Activated B cell treated with CpG ODN at 0.5 μM for 24 hours (primary cell): ENCODE results near the gene HTR1A. TPM values are rescaled to one million over a fixed set of nuclear protein-coding genes. Genes with fewer than 3 reads are reported as not detected.

Experiments used
- ATAC-seq: fragments of 200-7000 bp; cut with Tn5 transposase; one replicate; pipeline ENCODE4 v1.10.0; 2021; ENCODE audit warnings: low read depth, mild to moderate bottlenecking, moderate library complexity
- CTCF ChIA-PET: fragments of 350-600 bp; sonication (Branson Sonifier 250); formaldehyde crosslinking; loops from one replicate; lab custom pipeline; 2021; ENCODE audit warnings: antibody characterized with exemption; lab: Charles Lee
- POLR2A ChIA-PET: fragments of 350-600 bp; sonication (Branson Sonifier 250); formaldehyde crosslinking; loops from one replicate; lab custom pipeline; 2021; ENCODE audit warnings: antibody characterized with exemption; lab: Charles Lee
- DNase-seq: peaks from one replicate; pipeline ENCODE4 v3.0.0; 2022
- H3K27ac Mint-ChIP-seq: one replicate; pipeline ENCODE4 v1.8.0; 2020; ENCODE audit warnings: mixed read lengths
- H3K27me3 Mint-ChIP-seq: one replicate; pipeline ENCODE4 v1.8.0; 2021; ENCODE audit warnings: mixed read lengths
- H3K36me3 Mint-ChIP-seq: one replicate; pipeline ENCODE4 v1.8.0; 2021; ENCODE audit warnings: low read depth, mixed read lengths
- H3K4me1 Mint-ChIP-seq: one replicate; pipeline ENCODE4 v1.8.0; 2021; ENCODE audit warnings: mixed read lengths
- H3K4me3 Mint-ChIP-seq: one replicate; pipeline ENCODE4 v1.8.0; 2020; ENCODE audit warnings: mild to moderate bottlenecking, mixed read lengths
- H3K9me3 Mint-ChIP-seq: one replicate; pipeline ENCODE4 v1.8.0; 2020; ENCODE audit warnings: mixed read lengths
- intact Hi-C: fragments of 100-400 bp; cut with micrococcal nuclease; formaldehyde crosslinking; loops from one replicate; pipeline ENCODE4 v1.15.1; 2024
- total RNA-seq: library from RNA; stranded (reverse); gene quantifications from 2 replicates; pipeline ENCODE4 v1.2.3, GENCODE V29; 2022
- TF ChIP-seq, protein P1 (sequence below): fragments of 200-600 bp; IDR thresholded peaks from one replicate; pipeline ENCODE4 v1.8.0; 2022; ENCODE audit warnings: antibody characterized with exemption, mild to moderate bottlenecking

The HTR1A gene
- not detected in 2 replicates for total RNA-seq

DNA sequence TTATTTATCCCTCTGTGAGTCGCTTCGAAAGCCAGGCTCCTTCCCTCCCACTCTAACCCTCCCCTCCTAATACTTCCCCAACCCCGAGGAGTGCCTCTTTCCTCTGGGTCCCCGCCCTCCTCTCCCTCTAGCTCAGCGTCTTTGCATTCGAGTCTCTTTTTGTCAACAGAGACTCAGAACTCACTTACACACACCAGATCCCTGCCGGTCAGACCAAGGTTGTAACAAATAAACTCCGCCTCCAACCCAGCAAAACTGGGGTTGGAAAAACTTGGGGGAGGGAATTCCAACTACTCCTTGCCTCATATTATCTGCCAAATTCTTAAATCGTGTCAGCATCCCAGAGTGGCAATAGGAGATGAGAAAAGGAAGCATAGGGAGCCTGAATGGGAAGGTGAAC, at the start of gene HTR1A:
Gene HTR1A, minus strand, starts transcription at position 167 of the 400 bp plus-strand sequence. CDS start 726 bp downstream, outside the sequence.
- H3K36me3 Mint-ChIP-seq = no peaks in the 10 kb centered on the region
- peaks cover 26% of the 10 kb centered on the region for H3K27me3 Mint-ChIP-seq
- ChIA-PET CTCF (no interaction called here), POLR2A (no interaction called here)
- H3K4me3 Mint-ChIP-seq = no peak within 1 kb of the TSS
- no peak for DNase-seq
- intact Hi-C loops = loop anchor here (5.0 kb wide), 1 partner anchor 1500 kb away; no protein-coding TSS in a partner anchor
- H3K4me1 Mint-ChIP-seq = no peaks in the 10 kb centered on the region
- H3K9me3 Mint-ChIP-seq = peaks cover 5% of the 10 kb centered on the region
- ATAC-seq = no peak
- no peak within 1 kb of the TSS for H3K27ac Mint-ChIP-seq
- TF ChIP-seq, protein P1, sequence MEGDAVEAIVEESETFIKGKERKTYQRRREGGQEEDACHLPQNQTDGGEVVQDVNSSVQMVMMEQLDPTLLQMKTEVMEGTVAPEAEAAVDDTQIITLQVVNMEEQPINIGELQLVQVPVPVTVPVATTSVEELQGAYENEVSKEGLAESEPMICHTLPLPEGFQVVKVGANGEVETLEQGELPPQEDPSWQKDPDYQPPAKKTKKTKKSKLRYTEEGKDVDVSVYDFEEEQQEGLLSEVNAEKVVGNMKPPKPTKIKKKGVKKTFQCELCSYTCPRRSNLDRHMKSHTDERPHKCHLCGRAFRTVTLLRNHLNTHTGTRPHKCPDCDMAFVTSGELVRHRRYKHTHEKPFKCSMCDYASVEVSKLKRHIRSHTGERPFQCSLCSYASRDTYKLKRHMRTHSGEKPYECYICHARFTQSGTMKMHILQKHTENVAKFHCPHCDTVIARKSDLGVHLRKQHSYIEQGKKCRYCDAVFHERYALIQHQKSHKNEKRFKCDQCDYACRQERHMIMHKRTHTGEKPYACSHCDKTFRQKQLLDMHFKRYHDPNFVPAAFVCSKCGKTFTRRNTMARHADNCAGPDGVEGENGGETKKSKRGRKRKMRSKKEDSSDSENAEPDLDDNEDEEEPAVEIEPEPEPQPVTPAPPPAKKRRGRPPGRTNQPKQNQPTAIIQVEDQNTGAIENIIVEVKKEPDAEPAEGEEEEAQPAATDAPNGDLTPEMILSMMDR = no peak

DNA sequence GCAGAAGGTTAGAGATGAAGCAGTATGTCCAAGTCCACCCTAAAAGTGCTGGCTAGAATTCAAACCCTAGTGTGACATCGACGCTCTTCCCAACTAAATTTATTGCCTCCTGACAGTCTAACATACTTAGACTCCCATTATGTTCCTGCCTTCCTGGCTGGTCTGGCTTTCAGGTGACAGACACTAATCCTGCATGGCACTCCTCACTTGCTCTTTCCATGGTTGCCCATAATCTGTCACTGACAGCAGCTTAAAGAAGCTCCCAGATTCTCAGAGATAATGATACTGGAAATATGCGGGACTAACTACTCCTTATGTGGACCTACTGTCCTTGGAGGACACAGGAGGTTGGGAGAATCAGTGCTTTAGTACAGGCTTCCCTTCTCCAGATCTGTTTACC, 41.7 kb upstream of the HTR1A start:
- no peak overlapping the region for H3K27ac Mint-ChIP-seq
- ChIA-PET POLR2A (no interaction called here), CTCF (no interaction called here)
- no peaks in the 10 kb centered on the region for H3K27me3 Mint-ChIP-seq
- H3K4me1 Mint-ChIP-seq = no peaks in the 10 kb centered on the region
- TF ChIP-seq, protein P1 = no peak
- H3K36me3 Mint-ChIP-seq = no peaks in the 10 kb centered on the region
- no peaks in the 10 kb centered on the region for H3K9me3 Mint-ChIP-seq
- H3K4me3 Mint-ChIP-seq = no peak overlapping the region
- intact Hi-C loops = no loop called here
- ATAC-seq (no peak), DNase-seq (no peak)

- TF ChIP-seq, protein P1 = no peak
- Mint-ChIP-seq H3K36me3 (no peaks in the 10 kb centered on the region), H3K27ac (no peak overlapping the region), H3K9me3 (no peaks in the 10 kb centered on the region), H3K27me3 (no peaks in the 10 kb centered on the region), H3K4me3 (no peak overlapping the region), H3K4me1 (no peaks in the 10 kb centered on the region)
- DNase-seq (no peak), ATAC-seq (no peak)
- intact Hi-C loops = no loop called here
- CTCF ChIA-PET = no interaction called here
- POLR2A ChIA-PET = no interaction called here
These were observed 37.9 kb upstream of the HTR1A start for GRCh38 chr5:64000096-64000495.

GRCh38 chr5:63987053-63987452, 24.8 kb upstream of the HTR1A start:
- Mint-ChIP-seq H3K27ac (no peak overlapping the region), H3K4me3 (no peak overlapping the region), H3K27me3 (no peaks in the 10 kb centered on the region), H3K4me1 (no peaks in the 10 kb centered on the region), H3K36me3 (no peaks in the 10 kb centered on the region), H3K9me3 (no peaks in the 10 kb centered on the region)
- TF ChIP-seq, protein P1 = no peak
- ChIA-PET POLR2A (no interaction called here), CTCF (no interaction called here)
- intact Hi-C loops = no loop called here
- DNase-seq = no peak
- ATAC-seq = no peak

GRCh38 chr5:63981864-63982263, 19.6 kb upstream of the HTR1A start:
- H3K27ac Mint-ChIP-seq = no peak overlapping the region
- ChIA-PET POLR2A (no interaction called here), CTCF (no interaction called here)
- H3K36me3 Mint-ChIP-seq = no peaks in the 10 kb centered on the region
- intact Hi-C loops = no loop called here
- H3K4me3 Mint-ChIP-seq = no peak overlapping the region
- peaks cover 2% of the 10 kb centered on the region for H3K9me3 Mint-ChIP-seq
- TF ChIP-seq, protein P1 = no peak
- H3K27me3 Mint-ChIP-seq = no peaks in the 10 kb centered on the region
- ATAC-seq = no peak
- DNase-seq = no peak
- no peaks in the 10 kb centered on the region for H3K4me1 Mint-ChIP-seq
